ENCODE measurements around the gene RAD21L1.

The RAD21L1 gene

DNA sequence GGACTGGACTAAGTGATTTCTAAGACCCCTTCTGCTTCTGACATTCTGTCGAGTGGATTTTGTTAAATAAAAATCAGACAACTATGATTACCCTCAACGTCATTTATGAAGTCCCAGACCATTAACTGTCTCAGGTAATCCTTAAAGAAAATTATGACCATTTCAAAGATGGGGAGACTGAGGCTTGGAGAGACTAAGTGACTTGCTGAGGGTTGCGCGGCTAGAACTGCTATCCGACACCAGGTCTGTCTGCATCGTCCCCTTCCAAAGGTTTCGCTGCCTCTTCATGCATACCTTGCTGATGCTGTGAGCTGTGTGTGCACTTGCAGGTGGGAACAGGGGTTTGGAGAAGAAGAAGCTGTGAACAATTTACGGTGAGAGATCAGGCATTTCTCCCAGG lies 43.4 kb downstream of the RAD21L1 start:
- Histone ChIP-seq H3K9me3 (no peaks in the 10 kb centered on the region), H3K27me3 (no peaks in the 10 kb centered on the region), H3K4me1 (peaks cover 0 to 18% (median 12%) of the 10 kb centered on the region in 4 donors), H3K4me3 (no peak overlapping the region), H3K27ac (no peak overlapping the region), H3K36me3 (peaks cover 0 to 9% (median 0%) of the 10 kb centered on the region in 3 donors)
- no peak for DNase-seq
- intact Hi-C loops (cut with DNase I; ENCODE audit: low total_unique reads): no loop called here
- TF ChIP-seq, protein P1, sequence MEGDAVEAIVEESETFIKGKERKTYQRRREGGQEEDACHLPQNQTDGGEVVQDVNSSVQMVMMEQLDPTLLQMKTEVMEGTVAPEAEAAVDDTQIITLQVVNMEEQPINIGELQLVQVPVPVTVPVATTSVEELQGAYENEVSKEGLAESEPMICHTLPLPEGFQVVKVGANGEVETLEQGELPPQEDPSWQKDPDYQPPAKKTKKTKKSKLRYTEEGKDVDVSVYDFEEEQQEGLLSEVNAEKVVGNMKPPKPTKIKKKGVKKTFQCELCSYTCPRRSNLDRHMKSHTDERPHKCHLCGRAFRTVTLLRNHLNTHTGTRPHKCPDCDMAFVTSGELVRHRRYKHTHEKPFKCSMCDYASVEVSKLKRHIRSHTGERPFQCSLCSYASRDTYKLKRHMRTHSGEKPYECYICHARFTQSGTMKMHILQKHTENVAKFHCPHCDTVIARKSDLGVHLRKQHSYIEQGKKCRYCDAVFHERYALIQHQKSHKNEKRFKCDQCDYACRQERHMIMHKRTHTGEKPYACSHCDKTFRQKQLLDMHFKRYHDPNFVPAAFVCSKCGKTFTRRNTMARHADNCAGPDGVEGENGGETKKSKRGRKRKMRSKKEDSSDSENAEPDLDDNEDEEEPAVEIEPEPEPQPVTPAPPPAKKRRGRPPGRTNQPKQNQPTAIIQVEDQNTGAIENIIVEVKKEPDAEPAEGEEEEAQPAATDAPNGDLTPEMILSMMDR (IDR thresholded peaks at IDR 0.05): no peak

DNA sequence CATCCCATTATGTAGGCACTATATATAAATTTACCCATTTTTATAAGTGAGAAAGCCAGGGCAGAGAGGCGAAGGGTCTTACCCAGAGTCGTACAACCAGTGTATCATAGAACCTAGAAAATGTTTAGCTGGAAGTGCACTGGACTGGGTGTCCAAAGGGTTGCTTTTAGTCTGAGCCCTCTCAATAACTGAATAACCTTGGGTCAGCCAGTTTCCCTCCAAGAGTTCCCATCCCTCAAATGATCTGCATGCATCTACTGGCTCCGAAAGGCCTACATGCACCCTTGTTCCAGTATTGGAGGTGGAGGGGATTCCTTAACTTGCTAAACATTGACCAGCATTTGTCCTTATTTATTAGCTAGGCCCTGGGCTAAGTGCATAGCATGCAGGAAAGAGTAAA lies 44.0 kb downstream of the RAD21L1 start:
- Histone ChIP-seq H3K9me3 (no peaks in the 10 kb centered on the region), H3K27me3 (no peaks in the 10 kb centered on the region), H3K4me1 (peaks cover 0 to 18% (median 12%) of the 10 kb centered on the region in 4 donors), H3K27ac (no peak overlapping the region), H3K4me3 (no peak overlapping the region), H3K36me3 (peaks cover 0 to 9% (median 0%) of the 10 kb centered on the region in 3 donors)
- DNase-seq: no peak
- intact Hi-C loops (cut with DNase I; ENCODE audit: low total_unique reads): no loop called here
- TF ChIP-seq, protein P1 (IDR thresholded peaks at IDR 0.05): no peak

DNA sequence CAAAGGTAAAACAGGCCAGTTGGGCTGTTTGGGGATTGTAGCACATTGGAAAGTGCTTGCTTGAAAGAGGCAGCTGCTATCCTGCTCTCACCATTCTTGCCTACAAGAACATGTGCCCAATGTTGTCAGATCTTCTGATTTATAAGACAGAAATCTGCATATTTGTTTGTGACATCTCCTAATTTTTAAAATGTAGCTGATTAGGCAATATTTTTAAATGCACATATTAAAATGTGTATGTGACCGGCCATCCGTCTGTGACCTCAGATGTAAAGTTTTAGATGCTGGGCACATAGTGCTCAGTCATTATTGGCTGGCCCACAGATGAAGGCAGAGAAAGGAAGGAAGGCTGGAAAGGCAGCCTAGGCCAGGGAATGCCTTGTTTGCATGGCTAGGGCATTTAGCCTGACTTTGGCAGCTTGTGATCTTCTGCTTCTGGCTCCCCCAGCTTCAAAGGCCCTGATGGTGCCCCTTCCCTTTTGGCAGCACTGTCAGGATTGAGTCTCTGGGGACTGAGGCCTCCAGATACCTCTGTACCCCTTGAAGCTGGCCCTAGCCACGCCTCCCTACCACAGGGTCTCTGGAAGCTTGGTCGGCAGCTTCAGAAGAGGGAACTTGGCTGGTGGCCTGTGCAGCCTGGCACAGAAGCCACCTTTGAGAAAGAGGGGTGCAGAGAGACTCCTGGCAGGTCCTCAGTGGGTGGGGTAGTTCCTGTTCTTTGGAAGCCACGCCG lies 46.7 kb downstream of the RAD21L1 start:
- Histone ChIP-seq H3K27ac (no peak overlapping the region), H3K36me3 (peaks cover 0 to 9% (median 0%) of the 10 kb centered on the region in 3 donors), H3K9me3 (no peaks in the 10 kb centered on the region), H3K27me3 (no peaks in the 10 kb centered on the region), H3K4me3 (no peak overlapping the region), H3K4me1 (peaks cover 0 to 3% (median 0%) of the 10 kb centered on the region in 4 donors)
- DNase-seq: no peak
- intact Hi-C loops (cut with DNase I; ENCODE audit: low total_unique reads): no loop called here
- TF ChIP-seq, protein P1 (IDR thresholded peaks at IDR 0.05): no peak

DNA sequence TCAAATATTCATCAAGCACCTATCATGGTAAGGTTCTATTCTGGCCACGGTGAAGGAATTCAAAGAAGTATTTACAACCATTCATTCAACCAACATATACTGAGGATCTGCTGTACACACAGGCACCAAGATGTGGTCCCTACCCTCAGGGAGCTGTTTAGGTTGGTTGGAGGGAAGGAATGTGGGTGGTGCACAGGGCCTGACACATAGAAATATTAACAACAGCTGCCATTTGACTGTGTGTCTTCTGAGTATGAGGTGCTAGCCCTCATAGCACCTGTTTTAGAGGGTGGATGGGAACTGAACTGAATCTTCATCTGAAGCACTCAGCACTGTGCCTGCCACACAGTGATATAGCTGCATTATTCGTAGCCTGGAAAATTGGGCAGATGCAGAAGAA lies 47.5 kb downstream of the RAD21L1 start:
- DNase-seq: no peak
- TF ChIP-seq, protein P1 (IDR thresholded peaks at IDR 0.05): no peak
- Histone ChIP-seq H3K9me3 (no peaks in the 10 kb centered on the region), H3K27me3 (no peaks in the 10 kb centered on the region), H3K4me3 (no peak overlapping the region), H3K36me3 (peaks cover 0 to 9% (median 0%) of the 10 kb centered on the region in 3 donors), H3K27ac (no peak overlapping the region), H3K4me1 (no peaks in the 10 kb centered on the region)
- intact Hi-C loops (cut with DNase I; ENCODE audit: low total_unique reads): no loop called here

DNA sequence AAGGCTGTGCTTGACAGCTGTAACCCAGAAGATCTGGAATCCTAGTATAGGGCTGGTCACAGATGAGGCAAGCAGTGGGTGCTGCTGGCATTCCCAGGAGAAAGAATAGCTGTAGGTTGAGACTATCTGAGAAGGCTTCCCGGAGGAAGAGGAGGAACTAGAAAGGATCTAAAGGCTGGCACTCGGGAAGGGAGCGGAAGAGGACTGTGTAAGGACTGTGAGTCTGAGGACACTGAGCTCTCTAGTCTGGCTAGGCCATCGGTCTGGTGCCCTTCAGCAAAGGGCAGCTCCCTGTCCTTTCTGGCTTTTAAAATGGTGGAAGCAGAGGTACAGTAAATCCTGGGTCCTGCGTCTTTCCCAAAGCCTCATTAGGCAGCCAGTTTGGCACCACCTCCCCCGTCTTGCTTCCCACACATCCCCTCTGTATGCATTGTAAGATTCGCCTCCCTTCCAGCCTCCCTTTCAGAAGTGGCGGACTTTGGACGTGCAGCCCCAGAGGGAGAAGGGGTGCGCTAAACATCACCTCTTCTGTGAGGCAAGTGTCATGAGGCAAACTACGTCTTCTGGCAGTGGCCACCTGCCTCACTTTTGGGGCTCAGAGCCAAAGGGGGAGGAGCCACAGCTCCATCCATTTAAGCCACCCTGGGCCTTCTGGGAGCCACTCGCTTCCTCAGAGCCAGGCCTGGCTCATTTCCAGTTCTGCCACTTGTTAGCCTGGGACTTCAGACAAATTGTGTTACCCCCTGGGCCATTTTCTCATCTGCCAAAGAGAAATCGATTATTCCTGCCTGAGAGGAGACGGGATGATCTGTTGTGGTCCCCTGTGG lies 48.9 kb downstream of the RAD21L1 start:
- Histone ChIP-seq H3K4me1 (no peaks in the 10 kb centered on the region), H3K36me3 (peaks cover 0 to 9% (median 0%) of the 10 kb centered on the region in 3 donors), H3K4me3 (no peak overlapping the region), H3K9me3 (no peaks in the 10 kb centered on the region), H3K27me3 (no peaks in the 10 kb centered on the region), H3K27ac (no peak overlapping the region)
- TF ChIP-seq, protein P1 (IDR thresholded peaks at IDR 0.05): no peak
- DNase-seq: no peak
- intact Hi-C loops (cut with DNase I; ENCODE audit: low total_unique reads): no loop called here

Measured in tibial artery (tissue), 4 donors.